H1 (cell line): ENCODE results near the gene TRPT1. TPM values are rescaled to one million over a fixed set of nuclear protein-coding genes. Genes with fewer than 3 reads are reported as not detected.
A peak's percentile ranks its signal among the peaks of the same experiment; 100 is the strongest.

Experiments
- CTCF ChIA-PET: fragments of 300-600 bp; sonication (Branson Sonifier 250); formaldehyde crosslinking; loops from one replicate; lab custom pipeline; 2021; ENCODE audit not compliant: partially characterized antibody; lab: Charles Lee
- POLR2A ChIA-PET: fragments of 300-600 bp; sonication (Branson Sonifier 250); formaldehyde crosslinking; loops from one replicate; lab custom pipeline; 2021; ENCODE audit warnings: inconsistent platforms; ENCODE audit not compliant: partially characterized antibody; lab: Charles Lee
- DNase-seq, 2 experiments: peaks; one replicate each; pipeline versions ENCODE4 v3.0.0 to v3.0.0-alpha.2; 2010 to 2022; ENCODE audit warnings: low spot score in 2 of 2, low read depth in 1 of 2, mixed read lengths in 1 of 2
- FAIRE-seq: peaks from 2 replicates; lab custom pipeline; 2011; peaks lifted over from hg19 to GRCh38; lab: Jason Lieb, UNC
- H2AFZ ChIP-seq: 2 replicates; pipeline ENCODE4 v1.8.1; 2012; ENCODE audit warnings: low read length, inconsistent platforms
- H2AK5ac ChIP-seq: 2 replicates; pipeline ENCODE4 v1.6.1; 2013; ENCODE audit warnings: low read depth, low read length
- H2BK120ac ChIP-seq: replicated peaks from 2 replicates; pipeline ENCODE3; 2013; ENCODE audit warnings: low read depth, low read length, inconsistent platforms
- H2BK12ac ChIP-seq: 2 replicates; pipeline ENCODE4 v1.6.1; 2013; ENCODE audit warnings: low read depth, low read length
- H2BK15ac ChIP-seq: 2 replicates; pipeline ENCODE4 v1.6.1; 2013; ENCODE audit warnings: low read length
- H2BK20ac ChIP-seq: 2 replicates; pipeline ENCODE4 v1.6.1; 2013; ENCODE audit warnings: low read length
- H2BK5ac ChIP-seq: 2 replicates; pipeline ENCODE4 v1.6.1; 2013; ENCODE audit warnings: low read depth, low read length
- H3K14ac ChIP-seq: 2 replicates; pipeline ENCODE4 v1.6.1; 2013; ENCODE audit warnings: inconsistent platforms; ENCODE audit not compliant: insufficient read length
- H3K18ac ChIP-seq: 2 replicates; pipeline ENCODE4 v1.6.1; 2013; ENCODE audit warnings: low read length; ENCODE audit errors: extremely low read depth
- H3K23ac ChIP-seq: 2 replicates; pipeline ENCODE4 v1.6.1; 2013; ENCODE audit warnings: inconsistent platforms; ENCODE audit not compliant: insufficient read length
- H3K23me2 ChIP-seq: 2 replicates; pipeline ENCODE4 v1.6.1; 2013; ENCODE audit warnings: low read depth, low read length
- H3K27ac ChIP-seq: 2 replicates; pipeline ENCODE4 v1.6.1; 2011; ENCODE audit warnings: low read depth, low read length, inconsistent platforms
- H3K27me3 ChIP-seq, 4 experiments: replicated peaks in 1 of 4; 1 replicate in 1 of 4; 2 replicates in 3 of 4; pipeline versions ENCODE4 v1.6.1 to v1.8.1; 2011 to 2013; ENCODE audit warnings: low read length in 3 of 4, mild to moderate bottlenecking in 3 of 4, inconsistent platforms in 2 of 4, mixed read lengths in 2 of 4, moderate library complexity in 1 of 4; ENCODE audit not compliant: control insufficient read depth in 3 of 4, insufficient read depth in 3 of 4; ENCODE audit errors: extremely low read depth in 1 of 4
- H3K36me3 ChIP-seq, 4 experiments: 2 replicates each; pipeline versions ENCODE4 v1.6.1 to v1.8.1; 2011 to 2013; ENCODE audit warnings: mild to moderate bottlenecking in 4 of 4, low read length in 3 of 4, moderate library complexity in 2 of 4, control low read depth in 1 of 4, inconsistent platforms in 1 of 4; ENCODE audit not compliant: insufficient read depth in 4 of 4, control insufficient read depth in 2 of 4
- H3K4ac ChIP-seq: replicated peaks from 2 replicates; pipeline ENCODE3; 2013; ENCODE audit warnings: low read length, low read depth, mixed read lengths, inconsistent platforms; ENCODE audit not compliant: insufficient read length
- H3K4me1 ChIP-seq, 4 experiments: replicated peaks in 1 of 4; 1 replicate in 1 of 4; 2 replicates in 3 of 4; pipeline versions ENCODE4 v1.6.1 to v1.8.1; 2011 to 2013; ENCODE audit warnings: low read length in 3 of 4, inconsistent platforms in 2 of 4, mixed read lengths in 1 of 4; ENCODE audit not compliant: insufficient read depth in 4 of 4, control insufficient read depth in 3 of 4
- H3K4me2 ChIP-seq, 2 experiments: 2 replicates each; pipeline versions ENCODE4 v1.6.1 to v1.8.1; 2011 to 2013; ENCODE audit warnings: low read depth in 2 of 2, low read length in 2 of 2, control low read depth in 1 of 2, inconsistent platforms in 1 of 2, mild to moderate bottlenecking in 1 of 2; ENCODE audit not compliant: insufficient read depth in 1 of 2
- H3K4me3 ChIP-seq, 4 experiments: fragments of 200-600, 300-600 bp in 1 of 4; sonication (generic), shearing (Covaris generic), sonication (Bioruptor Twin) in 1 of 4; 2 replicates each; pipeline versions ENCODE4 v1.5.1 to v1.8.1; 2011 to 2016; ENCODE audit warnings: low read length in 4 of 4, low read depth in 3 of 4, control low read depth in 2 of 4, inconsistent platforms in 2 of 4, mild to moderate bottlenecking in 2 of 4, mixed read lengths in 1 of 4, moderate library complexity in 1 of 4; ENCODE audit not compliant: insufficient read depth in 2 of 4; ENCODE audit errors: extremely low read depth in 1 of 4
- H3K56ac ChIP-seq: replicated peaks from 2 replicates; pipeline ENCODE3; 2013; ENCODE audit warnings: low read depth, mild to moderate bottlenecking, mixed read lengths, low read length, inconsistent platforms; ENCODE audit not compliant: insufficient read length
- H3K79me1 ChIP-seq: 2 replicates; pipeline ENCODE4 v1.6.1; 2013; ENCODE audit warnings: low read depth, low read length, control low read depth
- H3K79me2 ChIP-seq, 2 experiments: 2 replicates each; pipeline versions ENCODE4 v1.6.1 to v1.8.1; 2012 to 2013; ENCODE audit warnings: low read length in 2 of 2, mild to moderate bottlenecking in 2 of 2, inconsistent platforms in 1 of 2; ENCODE audit not compliant: insufficient read depth in 2 of 2, control insufficient read depth in 1 of 2
- H3K9ac ChIP-seq, 4 experiments: replicated peaks in 1 of 4; 1 replicate in 1 of 4; 2 replicates in 3 of 4; pipeline versions ENCODE4 v1.6.1 to v1.8.1; 2011 to 2013; ENCODE audit warnings: low read depth in 3 of 4, low read length in 3 of 4, control low read depth in 2 of 4, mild to moderate bottlenecking in 2 of 4, moderate library complexity in 2 of 4, inconsistent platforms in 1 of 4; ENCODE audit errors: extremely low read depth in 1 of 4
- H3K9me3 ChIP-seq, 2 experiments: 2 replicates each; pipeline versions ENCODE4 v1.6.1 to v1.8.1; 2012 to 2013; ENCODE audit warnings: mild to moderate bottlenecking in 2 of 2, moderate library complexity in 2 of 2, control low read depth in 1 of 2, inconsistent platforms in 1 of 2, low read depth in 1 of 2, low read length in 1 of 2, mixed read lengths in 1 of 2; ENCODE audit not compliant: insufficient read depth in 2 of 2
- H4K20me1 ChIP-seq, 2 experiments: replicated peaks in 1 of 2; 2 replicates each; pipeline versions ENCODE3 to v1.8.1; 2011 to 2013; ENCODE audit warnings: inconsistent platforms in 2 of 2, low read length in 2 of 2, mild to moderate bottlenecking in 1 of 2; ENCODE audit not compliant: insufficient read depth in 2 of 2, control insufficient read depth in 1 of 2
- H4K5ac ChIP-seq: 2 replicates; pipeline ENCODE4 v1.6.1; 2013; ENCODE audit warnings: low read length, low read depth, mixed read lengths, inconsistent platforms; ENCODE audit not compliant: insufficient read length
- H4K8ac ChIP-seq: 2 replicates; pipeline ENCODE4 v1.8.0; 2013; ENCODE audit warnings: mild to moderate bottlenecking, moderate library complexity, low read length, inconsistent platforms; ENCODE audit not compliant: insufficient read depth; ENCODE audit errors: extremely low read depth
- H4K91ac ChIP-seq: replicated peaks from 2 replicates; pipeline ENCODE3; 2013; ENCODE audit warnings: low read length, mixed read lengths, inconsistent platforms; ENCODE audit not compliant: insufficient read length
- GTF2F1 ChIP-seq: IDR thresholded peaks from 2 replicates; pipeline ENCODE4 v1.6.1; 2012; ENCODE audit warnings: low read depth, low read length, improper control_type of control experiment, borderline replicate concordance
- HDAC2 ChIP-seq, 2 experiments: fragments of 300-600 bp in 1 of 2; sonication (generic) in 1 of 2; IDR thresholded peaks; 2 replicates each; pipeline ENCODE4 v1.6.1; 2011 to 2012; ENCODE audit warnings: low read depth in 2 of 2, low read length in 2 of 2, mild to moderate bottlenecking in 2 of 2, moderate library complexity in 2 of 2, borderline replicate concordance in 1 of 2, inconsistent platforms in 1 of 2
- RAD21 ChIP-seq, 2 experiments: IDR thresholded peaks in 1 of 2; conservative IDR thresholded peaks in 1 of 2; 2 replicates each; pipeline ENCODE4 v1.6.1; 2011; ENCODE audit warnings: low read depth in 2 of 2, low read length in 2 of 2, improper control_type of control experiment in 1 of 2, inconsistent platforms in 1 of 2, mild to moderate bottlenecking in 1 of 2, moderate library complexity in 1 of 2
- SAP30 ChIP-seq: fragments of 300-600 bp; sonication (generic); IDR thresholded peaks from 2 replicates; pipeline ENCODE4 v1.7.1; 2012; ENCODE audit warnings: low read length, moderate library complexity, mild to moderate bottlenecking, inconsistent platforms; ENCODE audit not compliant: insufficient read depth, insufficient replicate concordance
- SIX5 ChIP-seq: IDR thresholded peaks from 2 replicates; pipeline ENCODE4 v1.6.1; 2011; ENCODE audit warnings: mild to moderate bottlenecking, low read depth, low read length
- WGBS, 2 experiments: shearing (Covaris generic) in 1 of 2; methylation state at CpG; one replicate each; pipeline versions ENCODE4 v1.1.6 to v1.1.7; 2013 to 2015; ENCODE audit warnings: low lambda C conversion rate in 2 of 2, mixed read lengths in 2 of 2, inconsistent platforms in 1 of 2, low coverage in 1 of 2, missing lambda C conversion rate in 1 of 2; ENCODE audit not compliant: insufficient replicate concordance in 2 of 2, insufficient coverage in 1 of 2, insufficient read length in 1 of 2; ENCODE audit errors: extremely low coverage in 1 of 2, missing lambda C conversion rate in 1 of 2; 5-methylcytosine and 5-hydroxymethylcytosine counted together
- polyA plus RNA-seq, 7 experiments: library from polyadenylated mRNA; depleted of rRNA in 3 of 7; stranded (reverse) in 5 of 7; unstranded in 2 of 7; fragments of >200 nt in 5 of 7; fragments of 200-250 nt in 2 of 7; gene quantifications; 1 replicate in 5 of 7; 2 replicates in 1 of 7; 4 replicates in 1 of 7; pipeline versions ENCODE4 v1.2.1 to v1.2.3, GENCODE V29; 2011 to 2013; ENCODE audit warnings: missing spikeins in 2 of 7, mixed read lengths in 2 of 7
- total RNA-seq: library from RNA; stranded (reverse); fragmentation: NEBNext Ultra II Directional; extraction: Animal tissue kit (Norgen Biotek cat#: 25700); gene quantifications from 2 replicates; pipeline ENCODE4 v1.2.1, GENCODE V29; 2021

Gene TRPT1
- total and polyA plus RNA-seq, 2 of the 8 experiments (the other 6 are each of a cell fraction or from before 2014, with no cell fraction given): 34.5 to 74.6 TPM

GRCh38 chr11:64186492-64187165, 39.4 kb downstream of the TRPT1 start:
- Histone ChIP-seq H3K4me3 (no peak overlapping the region), H3K9me3 (no peaks in the 10 kb centered on the region), H4K5ac (no peak overlapping the region), H3K36me3 (peaks cover 0 to 10% (median 0%) of the 10 kb centered on the region in 4 experiments; a peak in 4 of 8 replicates), H4K20me1 (peaks cover 9 to 22% of the 10 kb centered on the region in 2 experiments), H3K4me1 (peaks cover 0 to 6% (median 4%) of the 10 kb centered on the region in 4 experiments; a peak in 6 of 7 replicates), H3K23ac (no peak overlapping the region), H2BK20ac (no peak overlapping the region), H4K8ac (no peak overlapping the region; the same call in 1 of the 2 replicates), H3K18ac (no peak overlapping the region), H3K79me1 (peaks cover 2% of the 10 kb centered on the region; the same call in 1 of the 2 replicates), H2AFZ (no peak overlapping the region), H2BK12ac (no peak overlapping the region), H3K79me2 (peaks cover 12 to 23% of the 10 kb centered on the region in 2 experiments), H2AK5ac (no peak overlapping the region), H3K14ac (no peak overlapping the region), H2BK120ac (no peak overlapping the region), H2BK5ac (no peak overlapping the region), H4K91ac (no peak overlapping the region), H3K27ac (no peak overlapping the region; the same call in 1 of the 2 replicates), H3K27me3 (no peaks in the 10 kb centered on the region), H3K56ac (peak overlapping the region; percentile 63), H3K4me2 (no peak overlapping the region), H2BK15ac (no peak overlapping the region), H3K9ac (peak overlapping the region in 2 of 4 experiments; percentile 61 to 89; a peak in 4 of 7 replicates), H3K4ac (peak overlapping the region; percentile 44), H3K23me2 (peaks cover 9% of the 10 kb centered on the region)
- DNase-seq: no peak
- WGBS, 2 experiments: 11% methylated on average over 14 of the region's 48 CpGs; no CpG with 5 or more reads in 1 of the 2 experiments
- ChIA-PET CTCF (interaction anchor here (1.2 to 2.3 kb wide), 6 partner anchors 9 to 187 kb away, joined by 3 to 8 read pairs (median 6); partner anchors contain the start of gene PLCB3), POLR2A (interaction anchor here (0.8 to 12.4 kb wide), 21 partner anchors 10 to 1332 kb away, joined by 3 to 186 read pairs (median 4); partner anchors contain the start of genes FERMT3, FKBP2, NUDT22 and PLCB3)
- no peak for FAIRE-seq
- TF ChIP-seq SIX5: no peak
- TF ChIP-seq HDAC2 (IDR thresholded peaks at IDR 0.05; ENCODE audit: borderline replicate concordance in 1 of 2, low read depth in 2 of 2, low read length in 2 of 2): no peak
- no peak for TF ChIP-seq RAD21 (IDR thresholded peaks at IDR 0.05 in 1 of 2, conservative IDR thresholded peaks at IDR 0.05 in 1 of 2; ENCODE audit: low read depth in 2 of 2, low read length in 2 of 2)
- TF ChIP-seq SAP30: peak; percentile 61
- no peak for TF ChIP-seq GTF2F1
